Measurements from ENCODE around the gene PDCD11.

PDCD11 gene

GRCh38 chr10:103492655-103493261, 96.3 kb downstream of the PDCD11 start:
- TF ChIP-seq, protein P1, sequence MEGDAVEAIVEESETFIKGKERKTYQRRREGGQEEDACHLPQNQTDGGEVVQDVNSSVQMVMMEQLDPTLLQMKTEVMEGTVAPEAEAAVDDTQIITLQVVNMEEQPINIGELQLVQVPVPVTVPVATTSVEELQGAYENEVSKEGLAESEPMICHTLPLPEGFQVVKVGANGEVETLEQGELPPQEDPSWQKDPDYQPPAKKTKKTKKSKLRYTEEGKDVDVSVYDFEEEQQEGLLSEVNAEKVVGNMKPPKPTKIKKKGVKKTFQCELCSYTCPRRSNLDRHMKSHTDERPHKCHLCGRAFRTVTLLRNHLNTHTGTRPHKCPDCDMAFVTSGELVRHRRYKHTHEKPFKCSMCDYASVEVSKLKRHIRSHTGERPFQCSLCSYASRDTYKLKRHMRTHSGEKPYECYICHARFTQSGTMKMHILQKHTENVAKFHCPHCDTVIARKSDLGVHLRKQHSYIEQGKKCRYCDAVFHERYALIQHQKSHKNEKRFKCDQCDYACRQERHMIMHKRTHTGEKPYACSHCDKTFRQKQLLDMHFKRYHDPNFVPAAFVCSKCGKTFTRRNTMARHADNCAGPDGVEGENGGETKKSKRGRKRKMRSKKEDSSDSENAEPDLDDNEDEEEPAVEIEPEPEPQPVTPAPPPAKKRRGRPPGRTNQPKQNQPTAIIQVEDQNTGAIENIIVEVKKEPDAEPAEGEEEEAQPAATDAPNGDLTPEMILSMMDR (IDR thresholded peaks at IDR 0.05; ENCODE audit: insufficient read depth, low read length): no peak
- TF ChIP-seq POLR2AphosphoS5 (IDR thresholded peaks at IDR 0.05; ENCODE audit: low read depth) (no peak), GABPA (IDR thresholded peaks at IDR 0.05; ENCODE audit: low read depth) (no peak), SPI1 (IDR thresholded peaks at IDR 0.05; ENCODE audit: borderline replicate concordance, low read depth) (no peak)
- TF ChIP-seq, protein P2, sequence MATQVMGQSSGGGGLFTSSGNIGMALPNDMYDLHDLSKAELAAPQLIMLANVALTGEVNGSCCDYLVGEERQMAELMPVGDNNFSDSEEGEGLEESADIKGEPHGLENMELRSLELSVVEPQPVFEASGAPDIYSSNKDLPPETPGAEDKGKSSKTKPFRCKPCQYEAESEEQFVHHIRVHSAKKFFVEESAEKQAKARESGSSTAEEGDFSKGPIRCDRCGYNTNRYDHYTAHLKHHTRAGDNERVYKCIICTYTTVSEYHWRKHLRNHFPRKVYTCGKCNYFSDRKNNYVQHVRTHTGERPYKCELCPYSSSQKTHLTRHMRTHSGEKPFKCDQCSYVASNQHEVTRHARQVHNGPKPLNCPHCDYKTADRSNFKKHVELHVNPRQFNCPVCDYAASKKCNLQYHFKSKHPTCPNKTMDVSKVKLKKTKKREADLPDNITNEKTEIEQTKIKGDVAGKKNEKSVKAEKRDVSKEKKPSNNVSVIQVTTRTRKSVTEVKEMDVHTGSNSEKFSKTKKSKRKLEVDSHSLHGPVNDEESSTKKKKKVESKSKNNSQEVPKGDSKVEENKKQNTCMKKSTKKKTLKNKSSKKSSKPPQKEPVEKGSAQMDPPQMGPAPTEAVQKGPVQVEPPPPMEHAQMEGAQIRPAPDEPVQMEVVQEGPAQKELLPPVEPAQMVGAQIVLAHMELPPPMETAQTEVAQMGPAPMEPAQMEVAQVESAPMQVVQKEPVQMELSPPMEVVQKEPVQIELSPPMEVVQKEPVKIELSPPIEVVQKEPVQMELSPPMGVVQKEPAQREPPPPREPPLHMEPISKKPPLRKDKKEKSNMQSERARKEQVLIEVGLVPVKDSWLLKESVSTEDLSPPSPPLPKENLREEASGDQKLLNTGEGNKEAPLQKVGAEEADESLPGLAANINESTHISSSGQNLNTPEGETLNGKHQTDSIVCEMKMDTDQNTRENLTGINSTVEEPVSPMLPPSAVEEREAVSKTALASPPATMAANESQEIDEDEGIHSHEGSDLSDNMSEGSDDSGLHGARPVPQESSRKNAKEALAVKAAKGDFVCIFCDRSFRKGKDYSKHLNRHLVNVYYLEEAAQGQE (IDR thresholded peaks at IDR 0.05; ENCODE audit: insufficient replicate concordance, low read depth): no peak
- Histone ChIP-seq H3K4me3 (replicated peaks; ENCODE audit: insufficient read depth, low read length) (no peak overlapping the region), H3K27ac (replicated peaks) (no peak overlapping the region), H3K27me3 (ENCODE audit: insufficient read depth, poor library complexity, severe bottlenecking) (peaks cover 36% of the 10 kb centered on the region)
- no peak for DNase-seq (ENCODE audit: low read depth in 1 of 2, low spot score in 1 of 2)

GRCh38 chr10:103493362-103493915, 97.0 kb downstream of the PDCD11 start, which contains the start of gene NEURL1:
Gene NEURL1, plus strand, starts transcription at chr10:103493705. Its CDS starts 683 bp downstream, at chr10:103494388.
- Histone ChIP-seq H3K4me3 (replicated peaks; ENCODE audit: insufficient read depth, low read length) (peak within 1 kb of the TSS; percentile 37), H3K27ac (replicated peaks) (no peak within 1 kb of the TSS), H3K27me3 (ENCODE audit: insufficient read depth, poor library complexity, severe bottlenecking) (peaks cover 36% of the 10 kb centered on the region)
- DNase-seq (ENCODE audit: low read depth in 1 of 2, low spot score in 1 of 2): no peak
- TF ChIP-seq, protein P2 (IDR thresholded peaks at IDR 0.05; ENCODE audit: insufficient replicate concordance, low read depth): no peak
- TF ChIP-seq, protein P1 (IDR thresholded peaks at IDR 0.05; ENCODE audit: insufficient read depth, low read length): no peak
- TF ChIP-seq POLR2AphosphoS5 (IDR thresholded peaks at IDR 0.05; ENCODE audit: low read depth) (no peak), GABPA (IDR thresholded peaks at IDR 0.05; ENCODE audit: low read depth) (no peak), SPI1 (IDR thresholded peaks at IDR 0.05; ENCODE audit: borderline replicate concordance, low read depth) (no peak)

DNA sequence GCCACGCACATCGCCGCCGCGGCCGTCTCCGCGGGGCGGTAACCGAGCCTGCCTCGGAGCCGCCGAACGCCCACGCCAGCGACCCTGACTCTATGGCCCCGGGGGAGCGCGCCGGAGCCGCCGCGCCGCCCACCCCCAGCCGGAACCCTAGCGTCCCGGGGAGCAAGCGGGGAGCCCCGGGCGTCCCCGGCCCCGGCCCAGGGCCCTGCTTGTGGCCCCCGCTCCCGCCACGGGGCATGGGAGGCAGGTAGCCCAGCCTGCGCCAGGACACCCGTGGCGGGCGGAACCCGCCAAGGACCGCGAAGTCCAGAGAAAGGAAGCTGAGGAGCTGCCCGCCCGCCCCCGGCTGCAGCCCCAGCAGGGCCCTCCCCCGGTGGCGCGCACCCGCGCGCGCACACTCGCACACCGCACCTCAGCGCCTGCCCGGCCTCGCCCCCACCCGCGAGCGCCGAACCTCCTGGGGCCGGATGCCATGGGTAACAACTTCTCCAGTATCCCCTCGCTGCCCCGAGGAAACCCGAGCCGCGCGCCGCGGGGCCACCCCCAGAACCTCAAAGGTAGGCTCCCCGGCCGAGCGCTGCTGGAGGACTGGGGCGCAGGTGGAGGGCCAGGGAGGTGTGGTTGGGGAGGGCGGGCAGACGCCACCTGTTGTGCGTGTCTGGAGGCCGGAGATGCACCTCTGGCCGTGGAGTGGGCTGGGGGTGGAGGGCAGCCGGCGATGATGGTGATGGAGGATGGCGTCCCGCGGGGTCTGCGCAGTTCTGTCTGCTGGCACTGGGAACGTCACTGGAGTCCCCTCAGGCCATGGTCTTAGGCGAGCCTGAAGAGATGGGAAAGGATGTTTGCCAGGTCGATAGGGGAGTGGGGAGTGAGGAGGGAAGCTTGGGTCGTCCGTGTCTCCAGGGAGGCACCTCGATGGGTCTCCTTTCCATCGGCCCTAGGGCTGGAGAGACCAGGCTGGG, 97.8 kb downstream of the PDCD11 start:
- Histone ChIP-seq H3K27ac (replicated peaks) (no peak overlapping the region), H3K27me3 (ENCODE audit: insufficient read depth, poor library complexity, severe bottlenecking) (peaks cover 36% of the 10 kb centered on the region), H3K4me3 (replicated peaks; ENCODE audit: insufficient read depth, low read length) (peak overlapping the region; percentile 37)
- TF ChIP-seq, protein P1 (IDR thresholded peaks at IDR 0.05; ENCODE audit: insufficient read depth, low read length): no peak
- no peak for TF ChIP-seq POLR2AphosphoS5 (IDR thresholded peaks at IDR 0.05; ENCODE audit: low read depth)
- no peak for TF ChIP-seq GABPA (IDR thresholded peaks at IDR 0.05; ENCODE audit: low read depth)
- no peak for TF ChIP-seq SPI1 (IDR thresholded peaks at IDR 0.05; ENCODE audit: borderline replicate concordance, low read depth)
- TF ChIP-seq, protein P2 (IDR thresholded peaks at IDR 0.05; ENCODE audit: insufficient replicate concordance, low read depth): no peak
- DNase-seq (ENCODE audit: low read depth in 1 of 2, low spot score in 1 of 2): peak in 1 of 2 experiments; percentile 27

All from HL-60 (cell line).